ENCODE results near the gene HIPK2. TPM values are rescaled to one million over a fixed set of nuclear protein-coding genes. Genes with fewer than 3 reads are reported as not detected.

HIPK2 gene
- total RNA-seq, 1 donor from 2014 or later, result 45.1 TPM

DNA sequence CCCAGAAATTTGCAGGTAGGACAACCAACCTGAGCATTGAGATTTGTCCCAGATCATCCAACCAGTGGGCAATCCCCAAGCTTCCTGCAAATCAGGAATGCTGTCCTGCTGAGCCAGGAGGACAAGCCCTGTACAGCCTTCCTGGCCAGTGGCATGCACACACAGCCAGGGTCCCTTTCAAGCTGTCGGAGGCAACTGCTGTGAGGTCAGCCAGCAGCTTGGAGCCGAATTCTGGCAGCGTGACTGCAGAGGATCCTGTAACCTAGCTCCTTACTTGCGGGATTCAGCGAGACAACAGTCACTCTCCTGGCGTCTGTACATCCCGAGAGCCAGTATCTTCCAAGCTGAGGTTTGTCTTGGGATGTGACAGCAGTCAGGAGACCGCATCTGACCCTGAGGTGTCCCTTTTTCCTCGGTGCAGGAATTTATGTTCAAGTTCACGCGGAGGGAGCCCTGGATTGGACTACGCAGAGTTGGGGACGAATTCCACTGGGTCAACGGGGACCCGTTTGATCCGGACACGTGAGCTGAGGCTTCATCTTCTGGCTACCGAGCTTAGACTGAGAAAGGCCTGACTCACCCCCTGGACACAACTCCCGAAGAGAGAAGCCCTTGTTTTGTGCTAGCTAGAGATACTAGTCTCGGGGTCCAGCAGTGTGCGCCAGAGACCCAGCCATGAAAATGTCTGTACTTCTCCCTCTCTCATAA lies 236.0 kb downstream of the HIPK2 start:
- no peak for DNase-seq (ENCODE audit: low read depth)
- TF ChIP-seq, protein P1, sequence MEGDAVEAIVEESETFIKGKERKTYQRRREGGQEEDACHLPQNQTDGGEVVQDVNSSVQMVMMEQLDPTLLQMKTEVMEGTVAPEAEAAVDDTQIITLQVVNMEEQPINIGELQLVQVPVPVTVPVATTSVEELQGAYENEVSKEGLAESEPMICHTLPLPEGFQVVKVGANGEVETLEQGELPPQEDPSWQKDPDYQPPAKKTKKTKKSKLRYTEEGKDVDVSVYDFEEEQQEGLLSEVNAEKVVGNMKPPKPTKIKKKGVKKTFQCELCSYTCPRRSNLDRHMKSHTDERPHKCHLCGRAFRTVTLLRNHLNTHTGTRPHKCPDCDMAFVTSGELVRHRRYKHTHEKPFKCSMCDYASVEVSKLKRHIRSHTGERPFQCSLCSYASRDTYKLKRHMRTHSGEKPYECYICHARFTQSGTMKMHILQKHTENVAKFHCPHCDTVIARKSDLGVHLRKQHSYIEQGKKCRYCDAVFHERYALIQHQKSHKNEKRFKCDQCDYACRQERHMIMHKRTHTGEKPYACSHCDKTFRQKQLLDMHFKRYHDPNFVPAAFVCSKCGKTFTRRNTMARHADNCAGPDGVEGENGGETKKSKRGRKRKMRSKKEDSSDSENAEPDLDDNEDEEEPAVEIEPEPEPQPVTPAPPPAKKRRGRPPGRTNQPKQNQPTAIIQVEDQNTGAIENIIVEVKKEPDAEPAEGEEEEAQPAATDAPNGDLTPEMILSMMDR (conservative IDR thresholded peaks at IDR 0.05; ENCODE audit: low read depth, low read length), result no peak
- H3K4me3 ChIP-seq (ENCODE audit: low read depth, low read length), result no peak overlapping the region

- TF ChIP-seq, protein P1 (conservative IDR thresholded peaks at IDR 0.05; ENCODE audit: low read depth, low read length), result no peak
- no peak for DNase-seq (ENCODE audit: low read depth)
- no peak overlapping the region for H3K4me3 ChIP-seq (ENCODE audit: low read depth, low read length)
Measured at GRCh38 chr7:139540203-139540602, 237.6 kb downstream of the HIPK2 start.

DNA sequence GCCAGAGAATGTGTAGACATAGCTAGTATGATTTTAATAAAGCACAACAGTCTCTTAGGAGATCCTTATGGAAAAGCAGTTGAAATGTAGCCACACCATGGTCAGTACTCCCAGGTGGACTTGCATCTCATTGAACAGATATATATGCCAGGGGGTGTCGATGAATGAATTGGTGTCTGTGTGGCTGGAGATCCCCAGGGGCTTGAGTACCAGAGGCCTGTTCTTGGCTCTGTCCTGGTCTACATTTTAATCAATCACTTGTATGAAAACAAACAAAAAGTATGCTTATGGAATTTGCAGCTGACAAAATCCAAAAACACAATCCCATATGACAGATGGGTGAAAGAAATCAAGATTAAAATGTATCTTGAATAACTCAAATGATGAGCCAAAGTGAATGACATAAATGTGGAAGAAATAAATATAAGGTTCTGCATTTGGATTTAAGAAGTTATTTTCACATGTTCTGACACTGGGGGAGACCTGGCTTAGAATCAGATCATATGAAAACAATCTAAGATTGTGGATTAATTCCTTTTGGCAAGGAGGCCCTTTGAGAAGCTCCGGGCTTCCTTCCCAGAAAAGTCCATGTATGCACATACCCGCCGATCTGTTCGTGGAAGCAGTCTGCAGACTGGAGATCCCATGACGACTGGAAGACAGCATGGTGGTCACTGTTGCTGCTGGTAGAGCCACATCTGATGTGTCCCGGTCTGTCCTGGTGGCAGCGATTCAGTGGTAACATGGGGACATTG lies 238.7 kb downstream of the HIPK2 start:
- TF ChIP-seq, protein P1 (conservative IDR thresholded peaks at IDR 0.05; ENCODE audit: low read depth, low read length), result no peak
- no peak for DNase-seq (ENCODE audit: low read depth)
- no peak overlapping the region for H3K4me3 ChIP-seq (ENCODE audit: low read depth, low read length)

DNA sequence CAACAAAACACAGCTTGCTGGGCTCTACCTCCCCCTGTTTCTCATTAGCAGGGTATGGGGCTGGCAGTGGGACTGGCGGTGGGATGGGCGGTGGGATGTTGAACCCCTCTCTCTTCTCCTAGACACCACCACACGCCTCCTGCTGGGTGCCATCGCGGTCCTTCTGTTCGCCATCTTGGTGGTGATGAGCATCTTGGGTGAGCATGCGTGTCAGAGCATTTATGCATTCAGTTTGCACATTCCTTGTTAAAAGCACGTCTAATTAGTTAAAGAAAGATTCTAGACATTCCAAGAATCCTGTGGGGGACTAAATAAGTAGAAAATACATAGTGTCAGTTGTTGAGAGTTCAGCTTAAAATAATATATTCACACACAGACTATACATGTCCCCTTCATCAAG lies 241.6 kb downstream of the HIPK2 start:
- no peak overlapping the region for H3K4me3 ChIP-seq (ENCODE audit: low read depth, low read length)
- TF ChIP-seq, protein P1 (conservative IDR thresholded peaks at IDR 0.05; ENCODE audit: low read depth, low read length), result no peak
- no peak for DNase-seq (ENCODE audit: low read depth)

DNA sequence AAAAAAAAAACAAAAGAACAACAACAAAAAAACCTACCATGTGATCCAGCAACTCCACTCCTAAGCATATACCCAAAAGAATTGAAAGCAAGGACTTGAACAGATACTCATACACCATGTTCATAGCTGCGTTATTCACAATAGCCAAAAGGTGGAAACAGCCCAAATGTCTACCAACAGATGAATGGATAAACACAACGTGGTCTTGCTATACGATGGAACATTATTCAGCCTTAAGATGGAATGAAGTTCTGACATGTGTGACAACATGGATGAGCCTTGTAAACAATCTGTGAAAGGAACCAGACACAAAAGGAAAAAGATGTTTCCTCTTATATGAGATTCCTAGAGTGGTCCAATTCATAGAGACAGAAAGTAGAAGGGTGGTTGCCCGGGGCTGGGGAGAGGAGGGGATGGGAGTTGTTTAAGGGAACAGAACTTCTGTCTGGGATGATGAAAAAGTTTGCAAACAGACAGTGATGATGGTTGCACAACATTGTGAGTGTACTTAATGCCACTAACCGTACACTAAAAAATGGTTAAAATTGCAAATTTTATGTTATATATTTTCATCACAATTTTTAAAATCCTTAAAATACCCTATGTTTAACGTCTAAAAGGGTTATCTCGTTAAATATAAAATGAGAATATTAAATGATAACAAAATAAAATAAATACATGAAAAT lies 242.7 kb downstream of the HIPK2 start:
- no peak for DNase-seq (ENCODE audit: low read depth)
- TF ChIP-seq, protein P1 (conservative IDR thresholded peaks at IDR 0.05; ENCODE audit: low read depth, low read length), result no peak
- no peak overlapping the region for H3K4me3 ChIP-seq (ENCODE audit: low read depth, low read length)

DNA sequence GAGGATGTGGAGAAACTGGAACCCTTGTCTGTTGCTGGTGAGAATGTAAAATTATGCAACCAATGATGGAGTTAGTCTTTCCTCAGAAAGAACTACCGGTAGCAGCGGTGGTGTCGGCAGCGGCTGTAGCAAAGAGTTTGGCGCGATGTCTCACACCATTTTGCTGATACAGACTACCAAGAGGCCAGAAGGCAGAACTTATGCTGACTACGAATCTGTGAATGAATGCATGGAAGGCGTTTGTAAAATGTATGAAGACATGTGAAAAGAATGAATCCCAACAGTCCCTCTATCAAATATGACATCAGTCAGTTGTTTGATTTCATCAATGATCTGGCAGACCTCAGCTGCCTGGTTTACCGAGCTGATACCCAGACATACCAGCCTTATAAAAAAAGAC lies 243.7 kb downstream of the HIPK2 start:
- DNase-seq (ENCODE audit: low read depth), result no peak
- no peak overlapping the region for H3K4me3 ChIP-seq (ENCODE audit: low read depth, low read length)
- TF ChIP-seq, protein P1 (conservative IDR thresholded peaks at IDR 0.05; ENCODE audit: low read depth, low read length), result no peak

Data from epithelial cell of proximal tubule (primary cell).